ENCODE measurements around the gene ELMO1. TPM values are rescaled to one million over a fixed set of nuclear protein-coding genes. Genes with fewer than 3 reads are reported as not detected.

ELMO1 gene
- total RNA-seq, 1 experiment from 2014 or later, result 7.8 TPM

DNA sequence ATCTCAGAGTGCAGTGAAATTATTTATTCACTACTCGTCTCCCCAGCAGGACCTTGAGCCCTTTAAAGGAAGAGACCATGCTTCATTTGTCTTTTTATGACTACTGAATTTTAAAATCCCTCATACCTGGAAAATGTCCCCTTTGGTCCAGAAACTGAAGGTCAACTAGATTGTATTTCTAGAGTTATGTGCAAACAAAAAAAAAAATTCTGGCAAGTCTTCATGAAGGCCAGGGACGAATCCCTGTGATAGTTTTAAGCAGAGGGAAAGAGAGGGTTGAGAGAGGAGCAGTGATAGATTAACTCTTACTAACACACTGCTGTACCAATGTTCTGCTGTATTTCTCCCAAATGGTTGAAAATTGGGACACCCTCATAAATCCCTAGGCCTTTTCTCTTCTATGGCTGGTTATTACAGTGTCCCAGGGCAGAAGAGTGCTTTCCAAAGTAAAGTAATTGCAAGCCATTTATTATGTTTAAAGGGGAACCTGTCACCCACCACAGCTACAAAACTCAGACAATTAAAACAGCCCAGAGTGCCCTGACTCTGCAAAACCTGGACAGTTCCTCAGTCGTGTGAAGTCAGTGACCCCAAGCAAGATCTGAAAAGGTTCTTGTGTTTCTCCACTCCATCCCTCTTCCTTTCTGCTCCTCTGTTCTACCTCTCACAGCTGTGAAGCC, 541.6 kb downstream of the ELMO1 start:
- H3K36me3 Mint-ChIP-seq (ENCODE audit: insufficient read depth in 1 of 3, low read depth in 3 of 3), result no peaks in the 10 kb centered on the region
- H3K4me1 Mint-ChIP-seq, result peaks cover 7 to 8% of the 10 kb centered on the region in 2 experiments; a peak in 2 of 4 replicates

More for the DNA sequence above, 541.6 kb downstream of the ELMO1 start:
- H2BK15ac ChIP-seq (ENCODE audit: low read depth, low read length), result no peak overlapping the region
- no peak overlapping the region for H2BK5ac ChIP-seq (ENCODE audit: insufficient read length, low read length)
- no peak overlapping the region for H3K14ac ChIP-seq (ENCODE audit: insufficient read depth, low read length)
- H2BK12ac ChIP-seq (ENCODE audit: insufficient read length, low read depth, low read length), result no peak overlapping the region
- no peak overlapping the region for H4K8ac ChIP-seq (replicated peaks; ENCODE audit: insufficient read length, low read depth, low read length)
- no CpG with 5 or more reads among the region's 3 CpGs for WGBS (ENCODE audit: extremely low coverage, insufficient read length, low lambda C conversion rate)
- H3K56ac ChIP-seq (ENCODE audit: insufficient read length, low read depth, low read length), result no peak overlapping the region
- H3K18ac ChIP-seq (ENCODE audit: insufficient read length, low read depth, low read length), result no peak overlapping the region
- H2BK120ac ChIP-seq (ENCODE audit: low read depth, low read length, poor library complexity, severe bottlenecking), result no peak overlapping the region
- H4K91ac ChIP-seq (ENCODE audit: insufficient read length, low read depth, low read length), result no peak overlapping the region
- H3K27ac ChIP-seq (ENCODE audit: insufficient read length, low read depth, low read length), result no peak overlapping the region
- H3K4me2 ChIP-seq (ENCODE audit: insufficient read depth, insufficient read length, low read length), result no peak overlapping the region
- TF ChIP-seq, protein P1, sequence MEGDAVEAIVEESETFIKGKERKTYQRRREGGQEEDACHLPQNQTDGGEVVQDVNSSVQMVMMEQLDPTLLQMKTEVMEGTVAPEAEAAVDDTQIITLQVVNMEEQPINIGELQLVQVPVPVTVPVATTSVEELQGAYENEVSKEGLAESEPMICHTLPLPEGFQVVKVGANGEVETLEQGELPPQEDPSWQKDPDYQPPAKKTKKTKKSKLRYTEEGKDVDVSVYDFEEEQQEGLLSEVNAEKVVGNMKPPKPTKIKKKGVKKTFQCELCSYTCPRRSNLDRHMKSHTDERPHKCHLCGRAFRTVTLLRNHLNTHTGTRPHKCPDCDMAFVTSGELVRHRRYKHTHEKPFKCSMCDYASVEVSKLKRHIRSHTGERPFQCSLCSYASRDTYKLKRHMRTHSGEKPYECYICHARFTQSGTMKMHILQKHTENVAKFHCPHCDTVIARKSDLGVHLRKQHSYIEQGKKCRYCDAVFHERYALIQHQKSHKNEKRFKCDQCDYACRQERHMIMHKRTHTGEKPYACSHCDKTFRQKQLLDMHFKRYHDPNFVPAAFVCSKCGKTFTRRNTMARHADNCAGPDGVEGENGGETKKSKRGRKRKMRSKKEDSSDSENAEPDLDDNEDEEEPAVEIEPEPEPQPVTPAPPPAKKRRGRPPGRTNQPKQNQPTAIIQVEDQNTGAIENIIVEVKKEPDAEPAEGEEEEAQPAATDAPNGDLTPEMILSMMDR (conservative IDR thresholded peaks at IDR 0.05), result no peak
- H4K20me1 ChIP-seq (ENCODE audit: control insufficient read depth, insufficient read depth, insufficient read length), result no peaks in the 10 kb centered on the region
- no peaks in the 10 kb centered on the region for H3K23me2 ChIP-seq (ENCODE audit: insufficient read length, low read depth, low read length, poor library complexity, severe bottlenecking)
- H2BK20ac ChIP-seq (ENCODE audit: low read depth, low read length, poor library complexity, severe bottlenecking), result no peak overlapping the region
- Mint-ChIP-seq H3K4me3 (no peak overlapping the region), H3K27me3 (ENCODE audit: low read depth) (no peaks in the 10 kb centered on the region), H3K27ac (peak overlapping the region in 1 of 3 experiments; percentile 56; a peak in 1 of 7 replicates), H3K9me3 (no peaks in the 10 kb centered on the region)
- no peak for DNase-seq
- H3K79me1 ChIP-seq (ENCODE audit: insufficient read depth, low read depth, low read length, poor library complexity, severe bottlenecking), result no peaks in the 10 kb centered on the region
- H4K5ac ChIP-seq (ENCODE audit: insufficient read length, low read depth, low read length), result no peak overlapping the region
- H3K4me1 ChIP-seq (ENCODE audit: insufficient read depth, low read length), result no peaks in the 10 kb centered on the region
- H2AK5ac ChIP-seq (ENCODE audit: insufficient read length, low read length), result no peak overlapping the region
- H2AFZ ChIP-seq (ENCODE audit: low read length), result no peak overlapping the region
- no peak overlapping the region for H3K9ac ChIP-seq (ENCODE audit: extremely low read depth, insufficient read length, low read length)
- H3K9me3 ChIP-seq (ENCODE audit: control insufficient read depth, low read depth, low read length), result no peaks in the 10 kb centered on the region
- no peaks in the 10 kb centered on the region for H3K27me3 ChIP-seq (ENCODE audit: insufficient read depth, low read length)
- no peaks in the 10 kb centered on the region for H3K79me2 ChIP-seq (ENCODE audit: insufficient read depth, low read length)
- H3T11ph ChIP-seq (ENCODE audit: low read length), result no peak overlapping the region
- no peak overlapping the region for H3K23ac ChIP-seq (ENCODE audit: insufficient read length, low read depth, low read length)
- H3K4ac ChIP-seq (ENCODE audit: low read depth, low read length), result no peak overlapping the region
